Left lung (tissue), 10 donors: ENCODE results near the gene GTF2IRD1. TPM values are rescaled to one million over a fixed set of nuclear protein-coding genes. Genes with fewer than 3 reads are reported as not detected.

Experiments used
- ATAC-seq: fragments of 200-7000 bp; cut with Tn5 transposase; one replicate; pipeline ENCODE4 v1.9.1; 2020; ENCODE audit warnings: moderate library complexity
- DNase-seq, 4 donors: peaks; one replicate each; pipeline ENCODE4 v3.0.0-alpha.2; 2013 to 2020
- H3K27ac ChIP-seq, 2 donors: fragments of 200-600 bp; sonication (generic) in 1 of 2; one replicate each; pipeline versions ENCODE4 v1.5.0 to v1.8.0; 2020 to 2021
- H3K27me3 ChIP-seq, 2 donors: fragments of 200-600 bp; sonication (generic) in 1 of 2; one replicate each; pipeline versions ENCODE4 v1.5.0 to v1.8.0; 2020 to 2021
- H3K36me3 ChIP-seq, 2 donors: fragments of 200-600 bp; sonication (generic) in 1 of 2; one replicate each; pipeline versions ENCODE4 v1.5.0 to v1.8.0; 2020 to 2021
- H3K4me1 ChIP-seq, 2 donors: fragments of 200-600 bp; one replicate each; pipeline ENCODE4 v1.8.0; 2021
- H3K4me3 ChIP-seq, 2 donors: fragments of 200-600 bp; sonication (generic) in 1 of 2; one replicate each; pipeline versions ENCODE4 v1.5.0 to v1.8.0; 2020 to 2021; ENCODE audit warnings: mild to moderate bottlenecking in 1 of 2
- H3K9me3 ChIP-seq, 2 donors: fragments of 200-600 bp; sonication (generic) in 1 of 2; one replicate each; pipeline versions ENCODE4 v1.5.0 to v1.8.0; 2020 to 2021
- CTCF ChIP-seq, 2 donors: fragments of 200-600 bp; sonication (generic) in 1 of 2; IDR thresholded peaks; one replicate each; pipeline versions ENCODE4 v1.5.0 to v1.8.0; 2021; ENCODE audit warnings: antibody characterized with exemption in 2 of 2
- intact Hi-C, 2 donors: fragments of 100-400 bp; cut with DNase I; formaldehyde crosslinking; loops; one replicate each; pipeline versions ENCODE4 v1.11.2 to v1.14.2; 2022
- polyA plus RNA-seq, 6 donors: library from polyadenylated mRNA; unstranded; fragments of 120-200 nt; gene quantifications; one replicate each; pipeline ENCODE4 v1.2.1, GENCODE V29; 2013; ENCODE audit not compliant: insufficient read length in 6 of 6
- total RNA-seq, 2 donors: library from RNA; stranded (reverse); fragmentation: NEBNext Ultra II Directional; extraction: Animal tissue kit (Norgen Biotek cat#: 25700); gene quantifications; one replicate each; pipeline ENCODE4 v1.2.1, GENCODE V29; 2021
- donor health status: DM: no; HTN: yes; CAD: no.
- donor health status: DM: no; HTN: no; CAD: no.

GTF2IRD1 gene
- total and polyA plus RNA-seq, 8 donors, result 20.8 to 40.2 (median 33.9) TPM

GRCh38 chr7:74480861-74481417, 27.2 kb downstream of the GTF2IRD1 start:
- no peaks in the 10 kb centered on the region for H3K36me3 ChIP-seq
- intact Hi-C loops, result no loop called here
- no peaks in the 10 kb centered on the region for H3K9me3 ChIP-seq
- peaks cover 0 to 34% of the 10 kb centered on the region in 2 donors for H3K27me3 ChIP-seq
- DNase-seq (peak in 2 of 4 donors; percentile 47 to 58), ATAC-seq (peak; percentile 3)
- H3K4me1 ChIP-seq, result peaks cover 47 to 71% of the 10 kb centered on the region in 2 donors
- peak overlapping the region; percentile 19 to 40 for H3K4me3 ChIP-seq
- TF ChIP-seq CTCF (IDR thresholded peaks at IDR 0.05), result no peak
- H3K27ac ChIP-seq, result peak overlapping the region; percentile 87 to 89

GRCh38 chr7:74481458-74482196, 27.9 kb downstream of the GTF2IRD1 start:
- Histone ChIP-seq H3K9me3 (no peaks in the 10 kb centered on the region), H3K4me1 (peaks cover 47 to 69% of the 10 kb centered on the region in 2 donors), H3K36me3 (no peaks in the 10 kb centered on the region), H3K27me3 (peaks cover 0 to 34% of the 10 kb centered on the region in 2 donors), H3K27ac (peak overlapping the region; percentile 87 to 89), H3K4me3 (peak overlapping the region in 1 of 2 donors; percentile 40)
- ATAC-seq, result no peak
- no peak for DNase-seq
- TF ChIP-seq CTCF (IDR thresholded peaks at IDR 0.05), result no peak
- intact Hi-C loops, result no loop called here

- peaks cover 47 to 67% of the 10 kb centered on the region in 2 donors for H3K4me1 ChIP-seq
Measured at GRCh38 chr7:74482197-74482467, 28.4 kb downstream of the GTF2IRD1 start.

GRCh38 chr7:74482629-74483401, 29.1 kb downstream of the GTF2IRD1 start:
- ATAC-seq, result peak; percentile 1
- no peak for DNase-seq
- Histone ChIP-seq H3K4me3 (no peak overlapping the region), H3K36me3 (no peaks in the 10 kb centered on the region), H3K27ac (peak overlapping the region; percentile 40 to 61), H3K9me3 (no peaks in the 10 kb centered on the region), H3K27me3 (peaks cover 0 to 30% of the 10 kb centered on the region in 2 donors), H3K4me1 (peaks cover 41 to 60% of the 10 kb centered on the region in 2 donors)
- intact Hi-C loops, result no loop called here
- no peak for TF ChIP-seq CTCF (IDR thresholded peaks at IDR 0.05)

More at GRCh38 chr7:74482197-74482467, 28.4 kb downstream of the GTF2IRD1 start:
- no peaks in the 10 kb centered on the region for H3K9me3 ChIP-seq
- TF ChIP-seq CTCF (IDR thresholded peaks at IDR 0.05), result no peak
- DNase-seq, result no peak
- ATAC-seq, result no peak
- H3K4me3 ChIP-seq, result no peak overlapping the region
- no peaks in the 10 kb centered on the region for H3K36me3 ChIP-seq
- peaks cover 0 to 34% of the 10 kb centered on the region in 2 donors for H3K27me3 ChIP-seq
- H3K27ac ChIP-seq, result peak overlapping the region; percentile 61 to 87
- intact Hi-C loops, result no loop called here
